A549 (cell line): Measurements from ENCODE around the gene PPP2R3B.

Experiments used
- BHLHE40 ChIP-seq: IDR thresholded peaks from 2 replicates; pipeline ENCODE4 v1.6.1; 2012; ENCODE audit warnings: low read depth, low read length, inconsistent platforms
- CHD2 ChIP-seq: fragments of 150-350 bp; IDR thresholded peaks from 2 replicates; pipeline ENCODE4 v1.6.1; 2014; ENCODE audit warnings: low read length; ENCODE audit not compliant: partially characterized antibody
- NR3C1 ChIP-seq: fragments of >200 bp; sonication (Bioruptor Twin); formaldehyde crosslinking; IDR thresholded peaks from 3 replicates; pipeline ENCODE4 v1.6.1; 2017
- POLR2A ChIP-seq: IDR thresholded peaks from 2 replicates; pipeline ENCODE4 v1.6.1; 2012; ENCODE audit warnings: mild to moderate bottlenecking, low read length
- RAD21 ChIP-seq, 2 experiments: fragments of >200 bp in 1 of 2; sonication (Bioruptor Twin) in 1 of 2; formaldehyde crosslinking in 1 of 2; IDR thresholded peaks in 1 of 2; conservative IDR thresholded peaks in 1 of 2; 2 replicates in 1 of 2; 3 replicates in 1 of 2; pipeline ENCODE4 v1.6.1; 2012 to 2018; ENCODE audit warnings: inconsistent platforms in 1 of 2
- RFX5 ChIP-seq: fragments of 450-650 bp; IDR thresholded peaks from 2 replicates; pipeline ENCODE4 v1.7.1; 2014; ENCODE audit warnings: antibody characterized with exemption, mild to moderate bottlenecking, moderate library complexity
- TP53 ChIP-seq: fragments of 250-450 bp; sonication (Bioruptor Pico); IDR thresholded peaks from 2 replicates; pipeline ENCODE4 v1.5.0; 2021; ENCODE audit warnings: mild to moderate bottlenecking, moderate library complexity
- ZNF302 ChIP-seq: fragments of 250-450 bp; sonication (Bioruptor Pico); IDR thresholded peaks from 2 replicates; pipeline ENCODE4 v1.9.0; 2021; ENCODE audit warnings: inconsistent platforms, mild to moderate bottlenecking, moderate library complexity
- TF ChIP-seq, protein P1 (sequence below): fragments of 150-350 bp; IDR thresholded peaks from 2 replicates; pipeline ENCODE4 v1.6.1; 2014; ENCODE audit warnings: low read depth, mild to moderate bottlenecking, low read length
- TF ChIP-seq, protein P2 (sequence below): IDR thresholded peaks from 2 replicates; pipeline ENCODE4 v1.6.1; 2012
- TF ChIP-seq, protein P3 (sequence below): IDR thresholded peaks from 2 replicates; pipeline ENCODE4 v1.6.1; 2012; ENCODE audit warnings: low read depth, borderline replicate concordance
- TF ChIP-seq, protein P4 (sequence below): fragments of >200 bp; sonication (Bioruptor Twin); formaldehyde crosslinking; IDR thresholded peaks from 3 replicates; pipeline ENCODE4 v1.5.1; 2016
- TF ChIP-seq, protein P5 (sequence below): fragments of 200-600 bp; sonication (generic); IDR thresholded peaks from 2 replicates; pipeline ENCODE4 v1.6.1; 2016; ENCODE audit warnings: antibody characterized with exemption, mild to moderate bottlenecking, moderate library complexity
- TF ChIP-seq, protein P6 (sequence below): fragments of >200 bp; sonication (Bioruptor Twin); formaldehyde crosslinking; IDR thresholded peaks from 2 replicates; pipeline ENCODE4 v1.6.1; 2016

DNA sequence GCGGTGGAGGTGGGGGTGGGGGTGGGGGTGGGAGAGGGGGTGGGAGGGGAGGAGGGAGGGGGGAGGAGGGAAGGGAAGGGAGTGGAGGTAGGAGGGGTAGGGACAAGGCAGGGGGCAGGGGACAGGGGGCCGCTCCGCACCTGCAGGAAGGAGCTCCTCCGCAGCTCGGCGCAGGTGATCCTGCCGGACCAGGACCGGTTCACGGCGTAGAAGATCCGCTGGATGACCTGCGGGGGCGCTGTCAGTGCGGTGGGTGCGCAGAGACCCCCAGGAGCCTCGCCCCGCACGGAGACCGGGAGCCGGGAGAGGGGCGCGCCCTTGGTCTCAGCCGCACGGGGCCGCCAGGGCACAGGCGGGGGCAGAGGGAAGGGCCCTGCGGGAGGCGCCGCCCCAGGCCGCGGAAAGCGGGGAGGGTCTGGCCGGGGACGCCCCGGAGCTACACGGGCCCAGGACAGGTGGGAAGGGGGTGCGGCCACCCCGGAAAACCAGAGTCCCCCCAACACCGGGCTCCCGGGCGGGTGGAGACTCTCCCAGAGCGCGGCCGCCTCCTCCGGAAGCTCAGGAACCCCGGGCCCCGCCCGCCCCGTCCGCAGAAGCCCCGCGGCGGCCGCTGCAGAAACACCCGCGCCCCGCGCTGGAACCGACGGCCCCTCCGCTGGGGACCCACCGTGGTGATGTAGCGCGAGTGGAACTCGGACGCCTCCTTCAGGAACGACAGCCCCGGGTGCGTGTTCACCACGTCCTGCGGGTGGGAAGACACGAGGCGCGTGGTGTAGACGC lies 40.5 kb downstream of the PPP2R3B start:
- TF ChIP-seq, protein P1, sequence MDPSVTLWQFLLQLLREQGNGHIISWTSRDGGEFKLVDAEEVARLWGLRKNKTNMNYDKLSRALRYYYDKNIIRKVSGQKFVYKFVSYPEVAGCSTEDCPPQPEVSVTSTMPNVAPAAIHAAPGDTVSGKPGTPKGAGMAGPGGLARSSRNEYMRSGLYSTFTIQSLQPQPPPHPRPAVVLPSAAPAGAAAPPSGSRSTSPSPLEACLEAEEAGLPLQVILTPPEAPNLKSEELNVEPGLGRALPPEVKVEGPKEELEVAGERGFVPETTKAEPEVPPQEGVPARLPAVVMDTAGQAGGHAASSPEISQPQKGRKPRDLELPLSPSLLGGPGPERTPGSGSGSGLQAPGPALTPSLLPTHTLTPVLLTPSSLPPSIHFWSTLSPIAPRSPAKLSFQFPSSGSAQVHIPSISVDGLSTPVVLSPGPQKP: no peak
- TF ChIP-seq, protein P2, sequence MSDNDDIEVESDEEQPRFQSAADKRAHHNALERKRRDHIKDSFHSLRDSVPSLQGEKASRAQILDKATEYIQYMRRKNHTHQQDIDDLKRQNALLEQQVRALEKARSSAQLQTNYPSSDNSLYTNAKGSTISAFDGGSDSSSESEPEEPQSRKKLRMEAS: no peak
- TF ChIP-seq, protein P3, sequence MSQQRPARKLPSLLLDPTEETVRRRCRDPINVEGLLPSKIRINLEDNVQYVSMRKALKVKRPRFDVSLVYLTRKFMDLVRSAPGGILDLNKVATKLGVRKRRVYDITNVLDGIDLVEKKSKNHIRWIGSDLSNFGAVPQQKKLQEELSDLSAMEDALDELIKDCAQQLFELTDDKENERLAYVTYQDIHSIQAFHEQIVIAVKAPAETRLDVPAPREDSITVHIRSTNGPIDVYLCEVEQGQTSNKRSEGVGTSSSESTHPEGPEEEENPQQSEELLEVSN: no peak
- TF ChIP-seq RFX5: no peak
- TF ChIP-seq, protein P4, sequence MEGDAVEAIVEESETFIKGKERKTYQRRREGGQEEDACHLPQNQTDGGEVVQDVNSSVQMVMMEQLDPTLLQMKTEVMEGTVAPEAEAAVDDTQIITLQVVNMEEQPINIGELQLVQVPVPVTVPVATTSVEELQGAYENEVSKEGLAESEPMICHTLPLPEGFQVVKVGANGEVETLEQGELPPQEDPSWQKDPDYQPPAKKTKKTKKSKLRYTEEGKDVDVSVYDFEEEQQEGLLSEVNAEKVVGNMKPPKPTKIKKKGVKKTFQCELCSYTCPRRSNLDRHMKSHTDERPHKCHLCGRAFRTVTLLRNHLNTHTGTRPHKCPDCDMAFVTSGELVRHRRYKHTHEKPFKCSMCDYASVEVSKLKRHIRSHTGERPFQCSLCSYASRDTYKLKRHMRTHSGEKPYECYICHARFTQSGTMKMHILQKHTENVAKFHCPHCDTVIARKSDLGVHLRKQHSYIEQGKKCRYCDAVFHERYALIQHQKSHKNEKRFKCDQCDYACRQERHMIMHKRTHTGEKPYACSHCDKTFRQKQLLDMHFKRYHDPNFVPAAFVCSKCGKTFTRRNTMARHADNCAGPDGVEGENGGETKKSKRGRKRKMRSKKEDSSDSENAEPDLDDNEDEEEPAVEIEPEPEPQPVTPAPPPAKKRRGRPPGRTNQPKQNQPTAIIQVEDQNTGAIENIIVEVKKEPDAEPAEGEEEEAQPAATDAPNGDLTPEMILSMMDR: no peak
- TF ChIP-seq, protein P5, sequence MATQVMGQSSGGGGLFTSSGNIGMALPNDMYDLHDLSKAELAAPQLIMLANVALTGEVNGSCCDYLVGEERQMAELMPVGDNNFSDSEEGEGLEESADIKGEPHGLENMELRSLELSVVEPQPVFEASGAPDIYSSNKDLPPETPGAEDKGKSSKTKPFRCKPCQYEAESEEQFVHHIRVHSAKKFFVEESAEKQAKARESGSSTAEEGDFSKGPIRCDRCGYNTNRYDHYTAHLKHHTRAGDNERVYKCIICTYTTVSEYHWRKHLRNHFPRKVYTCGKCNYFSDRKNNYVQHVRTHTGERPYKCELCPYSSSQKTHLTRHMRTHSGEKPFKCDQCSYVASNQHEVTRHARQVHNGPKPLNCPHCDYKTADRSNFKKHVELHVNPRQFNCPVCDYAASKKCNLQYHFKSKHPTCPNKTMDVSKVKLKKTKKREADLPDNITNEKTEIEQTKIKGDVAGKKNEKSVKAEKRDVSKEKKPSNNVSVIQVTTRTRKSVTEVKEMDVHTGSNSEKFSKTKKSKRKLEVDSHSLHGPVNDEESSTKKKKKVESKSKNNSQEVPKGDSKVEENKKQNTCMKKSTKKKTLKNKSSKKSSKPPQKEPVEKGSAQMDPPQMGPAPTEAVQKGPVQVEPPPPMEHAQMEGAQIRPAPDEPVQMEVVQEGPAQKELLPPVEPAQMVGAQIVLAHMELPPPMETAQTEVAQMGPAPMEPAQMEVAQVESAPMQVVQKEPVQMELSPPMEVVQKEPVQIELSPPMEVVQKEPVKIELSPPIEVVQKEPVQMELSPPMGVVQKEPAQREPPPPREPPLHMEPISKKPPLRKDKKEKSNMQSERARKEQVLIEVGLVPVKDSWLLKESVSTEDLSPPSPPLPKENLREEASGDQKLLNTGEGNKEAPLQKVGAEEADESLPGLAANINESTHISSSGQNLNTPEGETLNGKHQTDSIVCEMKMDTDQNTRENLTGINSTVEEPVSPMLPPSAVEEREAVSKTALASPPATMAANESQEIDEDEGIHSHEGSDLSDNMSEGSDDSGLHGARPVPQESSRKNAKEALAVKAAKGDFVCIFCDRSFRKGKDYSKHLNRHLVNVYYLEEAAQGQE: no peak
- TF ChIP-seq POLR2A: no peak
- TF ChIP-seq BHLHE40: no peak
- no peak for TF ChIP-seq TP53 (CRISPR knock-in tag)
- no peak for TF ChIP-seq RAD21 (conservative IDR thresholded peaks at IDR 0.05 in 1 of 2, IDR thresholded peaks at IDR 0.05 in 1 of 2)
- no peak for TF ChIP-seq ZNF302
- TF ChIP-seq, protein P6, sequence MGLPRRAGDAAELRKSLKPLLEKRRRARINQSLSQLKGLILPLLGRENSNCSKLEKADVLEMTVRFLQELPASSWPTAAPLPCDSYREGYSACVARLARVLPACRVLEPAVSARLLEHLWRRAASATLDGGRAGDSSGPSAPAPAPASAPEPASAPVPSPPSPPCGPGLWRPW: no peak
- TF ChIP-seq NR3C1: no peak
- no peak for TF ChIP-seq CHD2
